Esophagus (tissue), 2 donors: ENCODE results near the gene PDK2. TPM values are rescaled to one million over a fixed set of nuclear protein-coding genes. Genes with fewer than 3 reads are reported as not detected.

ENCODE experiments used
- H3K27ac ChIP-seq, 2 donors: one replicate each; pipeline ENCODE4 v1.5.1; 2013; ENCODE audit warnings: low read depth in 2 of 2, mild to moderate bottlenecking in 2 of 2, inconsistent platforms in 1 of 2, low read length in 1 of 2, moderate library complexity in 1 of 2
- H3K27me3 ChIP-seq, 2 donors: one replicate each; pipeline ENCODE4 v1.6.1; 2013; ENCODE audit warnings: low read length in 2 of 2, control low read depth in 1 of 2, mild to moderate bottlenecking in 1 of 2; ENCODE audit not compliant: insufficient read depth in 2 of 2, control insufficient read depth in 1 of 2
- H3K36me3 ChIP-seq, 2 donors: one replicate each; pipeline ENCODE4 v1.6.1; 2013; ENCODE audit warnings: low read length in 1 of 2; ENCODE audit not compliant: control insufficient read depth in 2 of 2, insufficient read depth in 2 of 2
- H3K4me1 ChIP-seq, 2 donors: one replicate each; pipeline ENCODE4 v1.6.1; 2013; ENCODE audit warnings: low read length in 1 of 2; ENCODE audit not compliant: control insufficient read depth in 2 of 2, insufficient read depth in 2 of 2
- H3K4me3 ChIP-seq, 2 donors: one replicate each; pipeline ENCODE4 v1.5.1; 2013; ENCODE audit warnings: low read length in 2 of 2, mild to moderate bottlenecking in 2 of 2, low read depth in 1 of 2, moderate library complexity in 1 of 2
- H3K9me3 ChIP-seq, 2 donors: one replicate each; pipeline ENCODE4 v1.6.1; 2013; ENCODE audit warnings: mild to moderate bottlenecking in 2 of 2, low read depth in 1 of 2, low read length in 1 of 2, moderate library complexity in 1 of 2; ENCODE audit not compliant: control insufficient read depth in 2 of 2, insufficient read depth in 1 of 2
- WGBS, 2 donors: extraction: QIAGEN DNeasy Blood & Tissue Kit; methylation state at CpG; one replicate each; pipeline ENCODE4 v1.1.7; 2013; 5-methylcytosine and 5-hydroxymethylcytosine counted together
- polyA plus RNA-seq, 2 donors: library from polyadenylated mRNA; stranded (reverse); fragments of 200-250 nt; gene quantifications; one replicate each; pipeline ENCODE4 v1.2.3, GENCODE V29; 2013
- donor health status: healthy with polysubstance abuse.
- donor health status: Bipolar disorder and iron deficiency.

PDK2 gene
- polyA plus RNA-seq, 2 donors, result 12.1 to 13.5 TPM

DNA sequence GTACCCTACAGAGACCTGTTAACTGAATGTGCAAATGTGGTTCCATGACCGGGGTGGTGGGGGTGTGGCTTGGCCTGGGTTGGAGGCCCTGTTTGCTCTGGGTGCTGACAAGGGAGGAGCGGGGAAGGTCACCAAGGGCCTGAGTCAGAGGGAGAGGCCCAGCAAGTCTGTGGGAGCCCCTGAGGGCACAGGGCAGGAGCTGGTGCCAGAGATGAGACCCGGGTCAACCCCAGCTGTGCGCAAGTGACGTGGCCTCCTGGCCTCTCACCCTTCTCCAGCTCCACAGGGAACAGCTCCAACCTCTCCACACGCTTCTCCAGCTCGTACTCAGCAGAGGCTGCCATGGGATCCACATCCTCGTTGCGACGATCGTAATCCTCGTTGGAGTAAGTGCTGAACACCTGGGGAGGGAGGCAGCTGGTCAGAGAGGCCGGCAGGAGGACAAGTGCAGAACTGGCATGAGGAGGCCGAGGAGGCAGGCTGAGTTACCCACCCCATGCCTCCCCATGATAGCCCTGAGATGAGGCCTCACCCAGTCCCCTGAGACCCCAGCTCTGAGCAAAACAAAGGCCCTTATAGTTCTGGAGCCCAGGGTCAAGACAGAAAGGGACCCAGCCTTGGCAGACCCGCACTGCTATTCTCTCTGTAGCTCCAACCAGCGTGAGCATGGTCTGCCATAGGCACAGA is 49.8 kb downstream of the PDK2 start:
- H3K4me1 ChIP-seq, result peaks cover 22 to 39% of the 10 kb centered on the region in 2 donors
- H3K27ac ChIP-seq, result peak overlapping the region; percentile 18 to 81
- no peaks in the 10 kb centered on the region for H3K27me3 ChIP-seq
- H3K9me3 ChIP-seq, result no peaks in the 10 kb centered on the region
- H3K4me3 ChIP-seq, result no peak overlapping the region
- 49 to 58% methylated on average over 16 of the region's 16 CpGs for WGBS, 2 donors
- peaks cover 23 to 43% of the 10 kb centered on the region in 2 donors for H3K36me3 ChIP-seq

DNA sequence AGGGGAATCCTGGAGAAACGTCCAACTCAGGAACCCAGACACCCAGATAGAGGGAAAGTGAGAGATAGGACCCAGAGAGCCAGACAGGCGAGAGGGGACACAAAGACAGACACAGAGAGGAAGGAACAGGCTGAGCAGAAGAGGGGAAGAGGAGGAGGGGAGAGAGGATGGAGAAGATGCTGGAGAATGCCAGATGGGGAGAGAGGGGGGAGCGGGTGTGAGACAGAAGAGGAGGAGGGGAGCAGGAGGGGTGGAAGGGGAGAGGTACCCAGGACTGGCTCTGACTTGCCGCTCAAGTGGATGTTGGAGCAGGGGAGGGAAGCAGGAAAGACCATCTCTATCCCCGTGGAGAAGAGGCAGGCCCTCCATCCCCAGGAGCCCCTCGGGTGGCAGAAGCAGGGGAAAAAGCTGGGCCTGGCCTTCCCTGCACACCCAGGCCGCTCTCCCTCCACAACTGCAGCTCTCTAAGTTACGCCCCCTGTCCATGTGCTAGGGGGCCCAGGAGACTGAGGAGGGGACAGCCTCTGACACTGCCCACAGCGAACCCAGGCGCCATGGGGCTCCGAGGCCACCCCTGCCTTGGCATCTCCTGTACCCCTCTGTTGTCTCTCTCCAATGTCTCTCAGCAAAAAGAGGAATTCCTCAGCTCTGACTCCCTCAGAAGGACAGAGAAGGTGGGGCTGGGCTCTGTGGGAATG is 50.5 kb downstream of the PDK2 start:
- H3K36me3 ChIP-seq, result peaks cover 23 to 38% of the 10 kb centered on the region in 2 donors
- H3K9me3 ChIP-seq, result no peaks in the 10 kb centered on the region
- no peaks in the 10 kb centered on the region for H3K27me3 ChIP-seq
- no peak overlapping the region for H3K4me3 ChIP-seq
- H3K27ac ChIP-seq, result peak overlapping the region in 1 of 2 donors; percentile 81
- H3K4me1 ChIP-seq, result peaks cover 22 to 39% of the 10 kb centered on the region in 2 donors
- 65 to 66% methylated on average over 10 to 11 of the region's 11 CpGs for WGBS, 2 donors

DNA sequence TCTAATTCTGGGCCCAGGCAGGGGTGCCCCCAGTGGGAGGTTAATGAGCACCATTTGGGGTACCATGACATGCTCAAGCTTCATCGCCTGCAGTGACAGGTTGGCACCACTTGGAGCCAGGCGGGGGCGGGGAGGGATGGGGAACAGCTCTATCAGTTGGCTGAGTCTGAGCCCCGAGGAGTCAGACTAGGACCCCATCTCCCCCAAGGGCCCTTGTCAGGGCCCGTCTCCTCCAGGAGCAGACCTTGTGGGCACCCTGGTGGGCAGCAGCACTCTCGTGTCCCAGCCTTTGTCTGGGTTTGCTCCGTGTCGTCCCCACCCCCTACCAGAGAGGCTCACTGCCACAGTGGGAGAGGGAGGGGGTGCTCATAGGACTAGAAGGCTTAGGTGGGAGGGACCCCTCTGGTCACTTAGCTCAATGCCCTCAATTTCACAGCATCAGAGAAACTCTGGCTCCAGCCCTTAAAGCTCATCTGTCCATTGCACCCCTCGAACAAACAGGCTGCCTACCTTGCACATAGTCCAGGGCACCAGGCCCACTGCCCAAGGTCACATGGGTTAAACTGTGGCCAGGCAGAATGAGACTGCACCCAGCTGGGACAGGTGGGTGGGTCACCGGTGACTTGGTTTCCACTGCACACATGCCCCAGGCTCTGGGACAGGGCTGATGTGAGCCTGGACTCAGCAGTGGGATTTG is 51.2 kb downstream of the PDK2 start:
- Histone ChIP-seq H3K36me3 (peaks cover 17 to 32% of the 10 kb centered on the region in 2 donors), H3K27ac (peak overlapping the region; percentile 82 to 91), H3K27me3 (no peaks in the 10 kb centered on the region), H3K4me1 (peaks cover 22 to 39% of the 10 kb centered on the region in 2 donors), H3K9me3 (no peaks in the 10 kb centered on the region), H3K4me3 (peak overlapping the region in 1 of 2 donors; percentile 81)
- WGBS, 2 donors, result 63 to 75% methylated on average over 10 of the region's 10 CpGs

DNA sequence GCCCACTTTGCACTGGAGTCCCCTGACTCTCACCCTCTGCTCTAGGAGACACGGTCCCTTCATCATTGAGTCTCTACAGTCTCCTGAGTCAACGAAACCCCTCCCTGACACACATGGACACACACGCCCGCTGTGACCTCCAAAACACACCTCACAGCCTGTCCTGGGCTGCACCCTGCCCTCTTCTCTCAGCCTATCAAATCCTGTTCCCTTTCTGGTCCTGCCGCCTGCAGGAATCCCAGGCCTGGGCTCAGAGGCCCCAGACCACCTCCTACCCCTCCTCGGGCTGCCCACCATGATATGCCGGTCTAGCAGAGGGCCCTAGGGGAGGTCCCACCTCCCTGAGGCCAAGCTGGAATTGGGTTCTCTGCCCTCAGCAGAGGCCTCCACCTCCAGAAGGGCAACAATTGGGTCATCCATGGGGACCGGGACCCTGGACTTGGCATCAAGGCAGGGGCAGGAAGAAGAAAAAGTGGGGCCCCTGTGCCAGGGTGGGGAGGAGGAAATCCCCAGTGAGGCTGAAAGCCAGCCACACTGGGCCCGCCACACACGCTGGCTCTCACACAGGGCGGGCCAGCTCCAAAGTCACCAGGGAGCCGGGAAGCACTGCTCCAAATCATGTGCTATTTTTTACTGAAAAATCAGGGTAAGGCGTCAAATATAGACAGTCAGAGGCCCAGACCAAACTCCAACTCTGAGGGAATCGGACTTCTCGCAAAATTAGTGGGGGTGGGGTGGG is 51.9 kb downstream of the PDK2 start:
- Histone ChIP-seq H3K9me3 (no peaks in the 10 kb centered on the region), H3K27ac (peak overlapping the region; percentile 82 to 91), H3K36me3 (peaks cover 14 to 27% of the 10 kb centered on the region in 2 donors), H3K4me1 (peaks cover 22 to 45% of the 10 kb centered on the region in 2 donors), H3K27me3 (no peaks in the 10 kb centered on the region), H3K4me3 (peak overlapping the region; percentile 30 to 81)
- WGBS, 2 donors, result 17 to 29% methylated on average over 15 of the region's 15 CpGs

DNA sequence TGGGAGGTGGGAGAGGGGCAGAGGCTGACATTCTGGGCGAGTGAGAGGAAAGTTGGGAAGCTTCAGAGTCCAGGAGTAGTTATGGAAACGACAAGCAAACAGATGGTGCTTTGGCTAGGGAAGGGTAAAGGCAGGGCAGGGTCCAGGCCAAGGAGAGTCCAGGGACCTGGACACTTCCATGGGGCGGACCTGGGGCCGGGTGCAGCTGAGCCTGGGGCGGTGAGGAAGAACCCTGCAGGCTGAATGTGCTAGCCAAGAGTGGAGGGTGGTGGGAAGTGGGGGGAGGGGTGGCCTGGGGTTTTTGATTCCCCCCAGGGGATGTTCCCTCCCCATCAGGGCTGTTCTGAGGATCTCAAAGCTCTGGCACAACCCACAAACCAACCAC is 52.7 kb downstream of the PDK2 start:
- Histone ChIP-seq H3K9me3 (no peaks in the 10 kb centered on the region), H3K4me3 (peak overlapping the region; percentile 75 to 81), H3K27ac (peak overlapping the region; percentile 82 to 91), H3K36me3 (peaks cover 11 to 23% of the 10 kb centered on the region in 2 donors), H3K4me1 (peaks cover 22 to 47% of the 10 kb centered on the region in 2 donors), H3K27me3 (no peaks in the 10 kb centered on the region)
- WGBS, 2 donors, result 4 to 13% methylated on average over 5 of the region's 5 CpGs

DNA sequence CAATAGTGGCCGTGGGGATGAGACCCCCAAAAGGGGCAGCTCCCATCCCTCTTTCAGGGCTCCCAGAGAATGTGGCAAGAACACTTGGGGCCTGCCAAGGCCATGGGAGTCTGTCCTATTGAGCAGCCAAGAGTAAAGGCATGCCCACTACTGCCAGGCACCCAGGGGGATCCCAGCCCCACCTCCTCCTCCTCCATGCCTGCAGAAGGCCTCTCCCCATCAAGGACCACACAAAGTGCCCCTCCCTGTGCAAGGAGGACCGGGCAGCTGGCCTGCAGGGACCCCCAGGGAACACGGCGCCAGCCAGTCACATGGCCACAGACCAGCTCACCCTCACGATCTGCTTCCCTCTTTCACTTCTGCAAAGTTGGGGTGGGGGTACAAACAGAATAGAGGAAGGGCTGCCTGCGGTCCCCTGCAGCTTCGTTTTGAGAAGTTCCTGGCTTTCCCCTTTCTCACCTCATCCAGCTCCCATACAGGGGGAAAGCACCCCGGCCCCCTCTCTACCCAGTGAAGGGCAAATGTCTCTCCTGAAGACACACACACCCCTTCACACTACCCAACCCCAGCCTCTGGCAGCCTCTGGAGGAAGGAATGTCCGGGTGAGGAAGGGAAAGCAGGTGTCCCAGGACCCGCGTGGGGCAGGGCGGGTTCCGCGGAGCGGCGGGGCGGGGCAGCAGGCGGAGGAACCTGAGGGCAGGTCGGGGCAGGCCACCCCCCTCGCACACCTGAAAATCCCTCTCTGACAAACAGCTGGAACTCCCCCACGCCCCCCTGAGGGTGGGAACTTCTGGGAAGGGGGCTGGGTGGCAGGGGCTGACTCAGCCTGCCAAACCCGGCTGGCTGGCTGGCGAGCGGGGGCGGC is 53.3 kb downstream of the PDK2 start:
- Histone ChIP-seq H3K4me3 (peak overlapping the region; percentile 75 to 81), H3K9me3 (no peaks in the 10 kb centered on the region), H3K36me3 (peaks cover 7 to 17% of the 10 kb centered on the region in 2 donors), H3K27ac (peak overlapping the region; percentile 82 to 91), H3K27me3 (no peaks in the 10 kb centered on the region), H3K4me1 (peaks cover 22 to 44% of the 10 kb centered on the region in 2 donors)
- WGBS, 2 donors, result 1 to 2% methylated on average over 18 to 25 of the region's 25 CpGs

DNA sequence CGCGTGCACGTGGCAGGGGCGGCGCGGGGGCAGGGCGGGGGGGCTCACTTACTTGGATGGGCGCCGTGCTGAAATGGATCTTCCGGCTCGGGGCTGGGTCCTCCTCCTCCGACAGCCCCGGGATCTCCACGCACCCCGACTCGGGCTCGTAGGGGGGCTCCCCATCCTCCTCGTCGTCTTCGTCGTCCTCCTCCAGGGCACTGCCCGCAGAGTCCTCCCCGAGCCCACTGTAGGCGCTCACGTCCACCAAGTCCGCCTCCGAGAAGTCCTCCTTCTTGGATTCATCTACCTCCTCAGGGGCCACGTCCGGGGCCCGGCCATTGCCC is 53.9 kb downstream of the PDK2 start:
- Histone ChIP-seq H3K9me3 (no peaks in the 10 kb centered on the region), H3K27ac (peak overlapping the region; percentile 82 to 91), H3K27me3 (no peaks in the 10 kb centered on the region), H3K36me3 (peaks cover 3 to 13% of the 10 kb centered on the region in 2 donors), H3K4me3 (peak overlapping the region; percentile 75 to 81), H3K4me1 (peaks cover 22 to 48% of the 10 kb centered on the region in 2 donors)
- WGBS, 2 donors, result 0 to 1% methylated on average over 21 to 30 of the region's 30 CpGs

DNA sequence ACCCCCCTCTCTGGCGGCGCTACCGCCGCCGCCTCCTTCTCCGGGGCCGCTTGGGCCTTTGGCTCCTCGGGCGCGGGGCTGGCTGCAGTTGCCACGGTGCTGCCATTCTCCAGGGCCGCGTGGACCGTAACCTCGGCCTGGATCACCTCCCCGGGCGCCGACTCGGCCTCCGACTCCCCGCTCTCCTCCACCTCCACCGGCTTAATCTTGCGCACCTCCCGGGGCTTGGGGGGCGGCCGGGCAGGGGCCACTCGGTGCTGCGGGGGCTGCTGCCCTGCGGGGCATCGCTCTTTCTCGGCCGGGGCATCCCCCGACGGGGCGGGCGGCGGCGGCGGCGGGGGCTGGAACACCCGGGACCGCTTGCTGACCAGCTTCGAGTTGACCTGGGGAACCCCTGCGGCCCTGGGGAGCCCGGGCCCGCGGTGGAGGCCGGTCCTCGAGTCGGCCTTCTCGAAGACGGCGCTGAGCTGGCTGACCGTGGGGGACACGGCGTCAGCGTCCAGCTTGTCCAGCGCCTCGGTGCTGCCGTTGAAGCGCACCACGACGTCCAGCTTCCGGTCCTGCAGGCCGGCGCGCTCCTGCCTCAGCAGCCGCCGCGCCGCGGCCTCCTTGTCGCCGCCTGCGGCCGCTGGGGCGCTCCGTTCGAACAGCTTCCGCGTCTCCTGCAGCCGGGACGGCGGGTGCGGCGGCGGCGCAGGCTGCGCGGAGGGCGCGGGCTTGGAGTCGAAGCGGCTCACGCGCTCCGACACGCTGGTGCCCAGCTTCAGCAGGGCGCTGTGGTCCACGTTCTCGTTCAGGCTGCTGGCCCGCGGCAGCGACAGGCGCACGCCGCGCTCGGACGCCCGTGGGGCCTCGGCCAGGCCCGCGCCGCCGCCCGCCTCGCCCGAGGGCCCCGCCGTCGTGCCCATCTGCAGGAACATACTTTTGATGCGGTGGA is 54.5 kb downstream of the PDK2 start:
- 1% methylated on average over 84 to 123 of the region's 123 CpGs for WGBS, 2 donors
- Histone ChIP-seq H3K27me3 (no peaks in the 10 kb centered on the region), H3K4me1 (peaks cover 22 to 43% of the 10 kb centered on the region in 2 donors), H3K36me3 (peaks cover under 1 to 6% of the 10 kb centered on the region in 2 donors), H3K4me3 (peak overlapping the region; percentile 75 to 81), H3K9me3 (no peaks in the 10 kb centered on the region), H3K27ac (peak overlapping the region; percentile 82 to 91)
